GM21367 (cell line): ENCODE results near the gene CHIT1.

Experiments
- ATAC-seq: cut with Tn5 transposase; IDR thresholded peaks from one replicate; pipeline ENCODE4 v1.9.1; 2021; ENCODE audit not compliant: unreplicated experiment

The CHIT1 gene

GRCh38 chr1:203190949-203191348 is 38.5 kb downstream of the CHIT1 start:
- no peak for ATAC-seq

GRCh38 chr1:203189951-203190352 is 39.5 kb downstream of the CHIT1 start:
- no peak for ATAC-seq

GRCh38 chr1:203188686-203189232 is 40.7 kb downstream of the CHIT1 start:
- ATAC-seq: no peak

GRCh38 chr1:203187689-203188264 is 41.7 kb downstream of the CHIT1 start:
- no peak for ATAC-seq

GRCh38 chr1:203187304-203187685 is 42.2 kb downstream of the CHIT1 start:
- no peak for ATAC-seq

- no peak for ATAC-seq
These were observed 42.8 kb downstream of the CHIT1 start, which contains the start of gene CHI3L1 for GRCh38 chr1:203186446-203187303. Gene CHI3L1 (minus strand): TSS chr1:203186704. CDS start chr1:203186623, 81 bp downstream.

- ATAC-seq: no peak
These were observed 43.4 kb downstream of the CHIT1 start for GRCh38 chr1:203186091-203186445.

- ATAC-seq: no peak
These were observed 43.9 kb downstream of the CHIT1 start for GRCh38 chr1:203185585-203185984.

- no peak for ATAC-seq
These were observed 44.4 kb downstream of the CHIT1 start for GRCh38 chr1:203185061-203185461.

GRCh38 chr1:203184467-203184866 is 45.0 kb downstream of the CHIT1 start:
- no peak for ATAC-seq

- no peak for ATAC-seq
These were observed 45.6 kb downstream of the CHIT1 start for GRCh38 chr1:203183828-203184227.

GRCh38 chr1:203182387-203182953 is 47.0 kb downstream of the CHIT1 start:
- no peak for ATAC-seq

- ATAC-seq: no peak
These were observed 47.7 kb downstream of the CHIT1 start for GRCh38 chr1:203181586-203182386.

- ATAC-seq: no peak
These were observed 48.7 kb downstream of the CHIT1 start for GRCh38 chr1:203180611-203181330.

- ATAC-seq: no peak
These were observed 49.8 kb downstream of the CHIT1 start for GRCh38 chr1:203179667-203180005.

- ATAC-seq: no peak
These were observed 50.4 kb downstream of the CHIT1 start for GRCh38 chr1:203178821-203179666.

- no peak for ATAC-seq
These were observed 51.4 kb downstream of the CHIT1 start for GRCh38 chr1:203178083-203178482.

GRCh38 chr1:203177470-203178039 is 51.9 kb downstream of the CHIT1 start:
- ATAC-seq: no peak

GRCh38 chr1:203177036-203177405 is 52.5 kb downstream of the CHIT1 start:
- ATAC-seq: no peak
